NCI-H2227 (cell line): ENCODE data around the gene MALT1.
"Not testable (repeated sequence)": the region's sequence is repeated elsewhere in the genome, so short reads cannot be mapped to it uniquely, and the experiment has no call there.

Experiments used
- DNase-seq: peaks from one replicate; lab custom pipeline; 2025; ENCODE audit not compliant: unreplicated experiment; lab: John Stamatoyannopoulos, UW

The MALT1 gene

GRCh38 chr18:58653144-58653722 is 18.0 kb upstream of the MALT1 start:
- DNase-seq: not testable (repeated sequence)

DNA sequence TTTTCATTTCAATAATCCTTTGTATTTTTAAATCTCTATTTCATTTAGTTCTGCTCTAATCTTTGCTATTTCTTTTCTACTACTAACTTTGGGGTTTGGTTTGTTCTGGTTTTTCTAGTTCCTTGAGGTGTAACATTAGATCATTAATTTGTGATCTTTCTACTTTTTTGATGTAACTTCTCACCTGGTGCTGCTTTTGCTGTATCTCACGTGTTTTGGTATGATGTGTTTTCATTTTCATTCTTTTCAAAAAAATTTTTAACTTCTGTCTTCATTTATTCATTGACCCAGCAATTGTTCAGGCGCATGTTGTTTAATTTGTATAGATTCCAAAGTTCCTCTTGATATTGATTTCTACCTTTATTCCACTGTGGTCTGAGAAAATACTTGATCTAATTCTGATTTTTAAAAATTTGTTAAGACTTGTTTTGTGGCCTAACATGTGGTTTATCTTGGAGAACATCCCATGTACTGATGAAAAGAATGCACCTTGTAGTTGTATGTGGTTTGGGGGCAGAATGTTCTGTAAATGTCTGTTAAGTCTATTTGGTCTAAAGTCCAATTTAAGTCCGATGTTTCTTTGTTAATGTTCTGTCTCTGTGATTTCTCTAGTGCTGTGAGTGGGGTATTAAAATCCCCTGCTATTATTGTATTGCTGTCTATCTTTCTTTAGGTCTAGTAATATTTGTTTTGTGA is 17.3 kb upstream of the MALT1 start:
- DNase-seq: no peak

DNA sequence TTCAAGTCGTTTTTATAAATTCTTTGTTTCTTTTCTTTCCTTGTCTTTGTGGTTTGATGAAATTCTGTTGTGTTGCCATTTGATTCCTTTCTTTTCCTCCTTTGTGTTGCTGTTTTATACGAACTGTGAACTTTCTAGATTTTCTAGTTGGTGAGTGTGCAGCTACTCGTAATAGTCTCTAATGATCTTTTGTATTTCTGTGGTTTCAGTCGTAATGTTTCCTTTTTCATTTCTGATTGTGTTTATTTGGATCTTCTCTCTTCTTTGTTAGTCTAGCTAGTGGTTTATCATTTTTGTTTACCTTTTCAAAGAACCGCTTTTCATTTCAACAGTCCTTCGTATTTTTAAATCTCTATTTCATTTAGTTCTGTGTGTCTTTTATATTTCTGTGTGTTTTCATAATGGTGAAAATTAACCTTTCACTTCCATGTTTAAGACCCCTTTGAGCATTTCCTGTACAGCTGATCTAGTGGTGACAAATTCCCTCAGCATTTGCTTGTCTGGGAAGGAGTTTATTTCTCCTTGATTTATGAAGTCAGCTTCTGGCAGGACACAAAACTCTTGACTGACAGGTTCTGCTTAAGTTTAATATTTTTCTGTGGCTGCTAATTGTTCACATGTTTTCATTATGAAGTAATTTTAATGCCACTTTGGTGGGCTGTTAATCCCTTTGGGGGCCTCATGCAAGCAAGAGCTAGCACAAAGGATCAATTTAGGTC is 16.2 kb upstream of the MALT1 start:
- DNase-seq: no peak

DNA sequence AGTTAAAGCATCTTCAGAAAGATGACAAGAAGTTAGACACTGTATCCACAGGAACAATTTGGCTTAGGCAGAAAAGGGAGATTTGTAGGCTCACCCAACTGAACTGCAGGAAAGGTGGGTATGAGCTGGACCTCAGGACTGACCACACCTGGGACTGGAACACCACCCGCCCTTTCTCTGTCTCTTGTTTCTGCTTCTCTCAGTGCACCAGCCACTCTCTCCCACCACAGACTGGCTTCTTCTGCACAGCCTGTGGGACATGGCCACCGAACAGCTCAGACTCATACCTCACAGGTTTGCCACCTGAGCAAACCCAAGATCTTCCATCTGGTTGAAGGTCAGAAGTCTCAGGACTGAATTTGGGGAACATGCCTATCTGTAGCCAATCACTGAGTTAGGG is 14.2 kb upstream of the MALT1 start:
- no peak for DNase-seq

GRCh38 chr18:58657494-58657893 is 13.8 kb upstream of the MALT1 start:
- DNase-seq: no peak

DNA sequence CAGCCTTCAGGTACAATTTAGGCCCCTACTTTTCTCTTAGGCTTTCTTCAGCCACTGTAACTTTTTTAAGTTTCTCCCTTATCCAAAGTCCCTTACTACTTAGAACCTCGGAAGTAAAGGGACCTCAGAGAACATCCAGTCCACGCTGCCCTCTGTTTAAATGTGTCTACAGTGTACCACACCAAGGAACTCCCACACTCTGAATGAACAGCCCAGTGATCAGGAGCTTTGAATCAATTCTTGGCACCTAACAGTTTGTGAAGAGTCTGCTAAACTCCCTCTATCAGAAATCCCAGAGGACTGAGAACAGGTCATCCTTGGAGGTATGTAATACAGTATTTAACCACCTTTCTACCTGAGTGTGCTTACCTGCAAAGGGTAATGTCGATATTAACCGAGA is 11.6 kb upstream of the MALT1 start:
- no peak for DNase-seq

DNA sequence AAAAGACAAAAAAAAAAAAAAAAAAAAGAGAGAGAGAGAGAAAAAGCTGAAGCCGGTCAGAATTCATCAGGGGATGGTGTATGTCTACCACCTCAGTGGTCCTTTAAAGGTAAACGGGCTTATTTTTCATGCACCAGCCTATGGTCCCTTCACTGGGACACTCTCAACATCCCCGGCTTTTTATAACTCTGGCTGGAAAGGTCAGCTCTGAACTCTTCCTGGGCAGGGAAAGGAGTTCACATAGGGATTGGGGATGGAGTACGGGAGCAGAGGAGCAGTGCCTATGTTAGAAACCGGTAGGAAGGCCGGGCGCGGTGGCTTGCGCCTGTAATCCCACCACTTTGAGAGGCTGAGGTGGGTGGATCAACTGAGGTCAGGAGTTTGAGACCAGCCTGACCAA is 10.3 kb upstream of the MALT1 start:
- DNase-seq: no peak

GRCh38 chr18:58661423-58661822 is 9.8 kb upstream of the MALT1 start:
- no peak for DNase-seq

DNA sequence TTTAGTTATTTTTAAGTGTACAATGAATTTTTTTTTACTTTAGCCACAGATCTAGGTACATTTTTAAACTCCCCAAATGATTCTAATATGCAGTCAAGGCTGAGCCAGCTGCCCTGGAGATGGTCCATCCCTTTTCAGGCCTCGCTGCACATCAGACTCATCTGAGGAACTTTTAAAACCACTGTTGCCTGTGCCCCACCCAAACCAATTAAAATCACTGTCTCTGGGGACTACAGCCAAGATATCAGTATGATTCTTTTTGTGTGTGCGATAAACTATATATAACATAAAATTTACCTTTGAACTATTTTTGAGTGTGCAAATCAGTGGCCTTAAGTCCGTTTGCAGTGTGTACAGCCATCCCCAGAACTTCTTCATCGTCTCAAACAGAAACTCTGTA is 9.1 kb upstream of the MALT1 start:
- DNase-seq: no peak

GRCh38 chr18:58666176-58666575 is 5.1 kb upstream of the MALT1 start:
- no peak for DNase-seq

- no peak for DNase-seq
These were observed 3.1 kb upstream of the MALT1 start for GRCh38 chr18:58668211-58668610.

DNA sequence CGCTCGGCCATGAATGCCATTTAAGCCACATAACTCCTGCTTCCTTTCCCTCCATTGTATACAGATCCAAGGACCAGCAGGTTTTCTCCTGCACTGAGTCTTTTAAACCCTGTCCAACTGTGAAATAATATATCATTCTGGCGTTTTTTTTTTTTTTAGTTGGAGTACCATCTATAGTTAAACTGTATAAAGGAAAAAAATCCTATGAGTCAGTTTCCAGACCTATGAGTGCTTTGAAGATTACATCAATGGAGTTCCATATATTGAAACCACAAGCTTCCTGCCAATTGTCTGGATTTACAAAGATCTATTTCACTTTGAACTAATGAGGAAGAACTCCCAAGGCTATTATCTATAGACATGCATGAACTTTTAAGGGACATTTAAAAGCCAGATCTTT is 2.4 kb upstream of the MALT1 start:
- DNase-seq: no peak

GRCh38 chr18:58669731-58670378 is 1.4 kb upstream of the MALT1 start:
- peak; percentile 26 for DNase-seq

DNA sequence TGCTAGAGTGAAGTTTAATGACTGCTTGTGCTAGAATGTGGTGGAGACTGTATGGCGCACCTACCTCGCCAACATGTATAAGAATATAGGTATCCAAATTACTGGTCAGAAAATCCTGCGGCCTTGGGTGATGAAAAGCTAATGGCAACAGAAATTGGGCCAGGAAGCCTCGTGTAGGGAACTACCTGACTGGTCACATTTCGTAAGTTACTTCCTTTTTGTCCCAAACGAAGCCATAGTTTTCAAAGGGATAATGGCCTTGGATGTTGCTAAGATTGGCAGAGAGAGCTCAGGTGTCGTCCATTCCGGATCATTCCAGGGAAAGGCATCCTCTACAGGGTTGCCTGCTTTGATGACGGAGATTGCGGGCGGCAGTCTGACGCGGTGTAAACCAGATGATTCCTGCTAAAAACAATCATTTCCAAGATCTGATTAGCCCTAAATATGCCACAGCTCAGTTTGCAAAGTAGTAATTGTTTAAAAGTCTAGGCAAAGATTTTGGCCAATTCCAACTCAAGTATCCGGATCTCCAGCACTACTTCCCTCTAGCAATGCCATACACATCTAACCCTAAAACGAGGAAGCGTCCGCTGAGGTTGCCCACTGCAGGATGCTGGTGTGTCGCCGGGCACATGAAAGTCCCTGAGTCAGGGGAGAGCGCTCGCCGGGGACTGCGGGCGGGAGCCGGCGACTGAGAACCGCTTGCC is 708 bp upstream of the MALT1 start:
- DNase-seq: peak; percentile 56

GRCh38 chr18:58671632-58672564 is 633 bp downstream of the MALT1 start:
- peak; percentile 86 for DNase-seq

DNA sequence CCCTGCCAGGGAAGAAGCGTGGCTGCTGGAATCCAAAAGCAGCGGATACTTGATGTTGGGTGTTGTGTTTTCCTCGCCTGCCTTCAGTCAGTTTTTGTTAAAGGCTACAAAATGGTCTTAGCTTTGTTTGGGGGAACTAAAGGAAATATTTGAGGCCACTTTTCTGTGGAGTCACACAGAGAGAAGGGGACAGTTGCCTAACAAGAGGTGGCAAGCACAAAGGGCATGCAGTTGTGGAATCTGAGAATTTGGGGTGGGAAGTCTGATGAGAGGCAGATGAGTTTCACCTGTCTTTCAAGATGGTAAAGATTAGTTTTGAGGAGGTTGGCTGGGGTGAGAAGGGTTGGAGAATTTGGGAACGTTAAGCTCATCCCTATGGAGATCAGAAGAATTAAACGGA is 2.9 kb downstream of the MALT1 start:
- no peak for DNase-seq

DNA sequence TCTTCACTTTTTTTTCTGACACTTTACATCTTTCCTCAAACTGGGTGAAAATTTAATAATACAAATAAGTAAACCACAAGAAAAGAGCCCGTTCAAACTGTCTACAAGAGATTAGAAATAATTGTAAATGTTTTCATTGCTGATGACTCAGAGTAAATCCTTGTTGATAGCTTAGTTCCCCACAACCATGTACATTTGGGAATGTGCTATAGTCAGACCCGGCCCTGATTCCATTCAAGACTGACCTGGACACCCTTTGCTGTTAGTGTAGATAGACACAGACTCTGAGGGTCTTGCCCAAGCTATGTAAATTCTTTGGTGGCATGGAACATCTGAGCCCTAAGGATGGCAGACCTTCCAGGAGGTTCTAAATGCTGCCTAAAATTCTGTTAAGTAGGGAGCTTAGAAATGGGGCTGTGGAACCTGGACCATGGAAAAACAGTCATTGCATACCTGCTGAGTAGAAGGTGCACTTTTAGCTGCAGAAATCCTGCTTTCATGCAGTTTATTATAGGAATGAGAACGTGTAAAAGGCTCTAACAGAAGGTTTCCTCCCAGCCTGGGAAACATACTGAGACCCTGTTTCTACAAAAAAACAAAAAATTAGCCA is 3.7 kb downstream of the MALT1 start:
- DNase-seq: no peak

DNA sequence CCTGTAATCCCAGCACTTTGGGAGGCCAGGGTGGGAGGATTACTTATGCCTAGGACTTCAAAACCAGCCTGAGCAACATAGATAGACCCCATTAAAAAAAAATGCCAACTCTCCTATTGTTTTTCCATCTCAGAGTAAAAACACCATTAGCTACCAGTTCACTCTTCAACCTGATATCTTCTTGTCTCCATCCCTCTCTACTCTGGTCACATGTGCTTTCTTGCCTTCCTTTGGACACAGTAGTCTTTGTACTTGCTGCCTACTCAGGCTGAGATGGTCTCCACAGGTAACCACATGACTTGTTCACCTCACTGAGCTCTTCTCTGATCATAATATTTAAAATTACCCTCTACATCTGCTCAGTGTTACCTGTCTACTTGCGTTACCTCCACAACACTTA is 5.0 kb downstream of the MALT1 start:
- DNase-seq: no peak

DNA sequence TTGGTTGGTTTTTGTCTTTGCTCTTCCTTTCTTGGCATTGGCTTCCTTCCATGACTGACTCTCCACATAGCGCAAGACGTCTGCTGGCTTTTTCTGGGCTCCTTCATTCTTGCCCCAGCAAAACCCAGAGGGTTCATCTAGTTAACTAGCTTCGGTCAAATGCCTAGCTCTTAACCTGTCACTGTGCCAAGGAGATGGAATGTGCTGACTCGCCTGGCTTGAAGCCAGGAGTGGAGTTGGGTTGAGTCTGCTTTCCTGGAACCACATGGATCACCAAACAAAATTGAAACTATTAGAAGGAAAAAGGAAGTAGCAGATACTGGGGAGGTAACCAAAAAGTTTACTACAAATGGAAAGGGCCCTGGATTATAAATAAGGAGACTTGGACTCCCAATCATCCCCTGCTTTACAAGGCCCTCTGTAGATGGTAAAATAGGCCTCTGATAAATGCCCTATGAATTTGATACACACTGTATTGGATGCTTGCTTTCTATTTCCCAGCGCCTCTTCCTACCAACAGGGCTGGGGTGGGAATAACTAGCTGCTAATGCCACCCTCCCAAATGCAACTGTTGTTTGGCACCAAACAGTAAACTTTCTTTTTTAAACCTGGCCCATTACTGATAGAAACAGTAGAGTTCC is 11.3 kb downstream of the MALT1 start:
- DNase-seq: peak; percentile 25
